Bladder microvascular endothelial cell (primary cell): ENCODE results near the gene RPS3. TPM values are rescaled to one million over a fixed set of nuclear protein-coding genes. Genes with fewer than 3 reads are reported as not detected.

Experiments
- total RNA-seq: library from RNA; depleted of rRNA; stranded (reverse); fragments of >200 nt; gene quantifications from 2 replicates; pipeline ENCODE4 v1.2.3, GENCODE V29; 2014

RPS3 gene
- total RNA-seq = 2,122 and 2,321 TPM in 2 replicates

DNA sequence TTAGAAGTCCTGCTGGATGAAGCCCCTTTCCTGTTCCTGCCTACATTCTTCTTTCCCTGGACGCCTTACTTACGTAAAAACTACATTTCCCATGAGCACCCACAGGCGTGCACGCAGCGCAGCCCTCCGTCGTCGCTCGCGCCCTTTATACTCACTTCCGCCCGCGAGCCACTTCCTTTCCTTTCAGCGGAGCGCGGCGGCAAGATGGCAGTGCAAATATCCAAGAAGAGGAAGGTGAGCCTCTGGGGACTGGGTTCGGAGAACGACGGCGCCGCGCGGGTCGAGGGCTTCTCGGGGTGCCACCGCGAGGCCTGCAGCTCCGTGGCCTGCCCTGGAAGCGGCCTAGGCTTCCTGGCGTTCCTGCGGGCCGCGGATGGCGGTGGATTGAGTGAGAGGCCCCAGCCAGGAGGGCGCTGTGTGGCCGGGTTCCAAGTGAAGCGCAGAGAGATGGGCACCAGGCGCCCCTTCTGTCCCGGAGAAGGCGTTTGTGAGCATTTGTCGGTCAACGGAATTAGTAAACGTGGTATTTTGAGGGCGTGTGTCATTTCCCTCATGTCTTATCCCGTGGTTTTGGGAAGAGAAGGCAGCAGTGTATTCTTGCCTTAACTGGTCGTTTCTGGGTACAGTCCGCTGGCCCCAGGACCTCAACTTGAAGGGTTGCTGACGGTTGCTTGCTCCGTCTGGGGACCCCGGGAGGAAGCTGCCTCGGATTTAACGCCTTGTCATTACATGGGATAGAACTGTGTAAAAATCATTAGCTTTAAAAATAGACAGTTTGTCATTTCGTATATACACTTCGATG, at the start of gene RPS3:
Gene RPS3 (plus strand): TSS at position 175 of the 802 bp plus-strand sequence. CDS start 30 bp downstream, at position 205.

DNA sequence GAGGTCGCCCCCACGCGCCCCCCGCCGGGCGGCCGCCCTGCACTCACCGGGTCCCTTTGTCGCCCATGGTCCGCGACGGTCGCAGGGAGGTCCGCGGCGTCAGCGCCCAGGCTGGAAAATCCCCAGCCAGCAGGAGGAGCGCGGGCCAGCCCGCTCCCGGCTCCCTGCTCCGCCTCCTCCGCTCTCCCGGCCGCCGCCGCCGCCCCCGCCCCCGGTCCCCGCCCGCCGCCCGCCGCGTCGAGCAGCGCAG, 47.9 kb upstream of the RPS3 start, which contains the start of gene ARRB1:
Gene ARRB1 (minus strand): TSS at position 121 of the 250 bp plus-strand sequence. CDS start 54 bp downstream, at position 67.

DNA sequence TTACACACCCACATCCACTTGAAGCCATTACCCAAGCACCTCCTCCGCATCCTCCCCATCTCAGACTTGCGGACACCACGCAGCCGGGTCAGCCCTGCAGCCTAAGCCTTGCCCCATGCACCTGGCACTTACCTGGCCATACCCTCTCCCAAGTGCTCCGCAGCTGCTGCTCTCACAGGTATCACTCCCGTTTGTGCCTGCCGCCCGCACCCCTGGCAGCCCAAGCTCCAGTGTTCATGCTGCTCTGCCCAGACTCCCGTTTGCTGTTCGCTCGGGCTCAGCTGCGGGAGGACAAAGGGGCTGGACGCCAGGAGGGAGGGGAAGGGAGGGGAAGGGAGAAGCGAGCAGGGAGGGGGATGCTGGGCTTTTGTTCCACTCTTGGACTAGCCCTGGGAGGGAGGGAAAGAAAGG, 33.6 kb downstream of the RPS3 start, which contains the start of gene KLHL35:
Gene KLHL35 (minus strand): TSS at position 293 of the 411 bp plus-strand sequence. CDS start 2,574 bp downstream, outside the sequence.

Other genes with a start within 250 kb of the RPS3 start
- gene SLCO2B1, start 248.4 kb upstream of the RPS3 start, total RNA-seq = 0.81 and 19.8 TPM in 2 replicates
- under 0.01 TPM in 1 of 2 replicates, not detected in the other for gene TPBGL, start 158.7 kb upstream of the RPS3 start, total RNA-seq
- gene ARRB1, start 47.9 kb upstream of the RPS3 start, total RNA-seq = 116 and 301 TPM in 2 replicates
- 1.5 and 1.6 TPM in 2 replicates for gene KLHL35, start 33.7 kb downstream of the RPS3 start, total RNA-seq
- gene GDPD5, start 126.4 kb downstream of the RPS3 start, total RNA-seq = 9.6 and 22.6 TPM in 2 replicates
- gene SERPINH1, start 162.7 kb downstream of the RPS3 start, total RNA-seq = 285 and 589 TPM in 2 replicates